GM18951 (cell line): Measurements from ENCODE around the gene PPP1R7.
"Not testable (repeated sequence)": the region's sequence is repeated elsewhere in the genome, so short reads cannot be mapped to it uniquely, and the experiment has no call there.

Source experiments
- POLR2A ChIP-seq: IDR thresholded peaks from 4 replicates; pipeline ENCODE4 v1.6.1; 2011; ENCODE audit warnings: mild to moderate bottlenecking; ENCODE audit not compliant: insufficient read length, insufficient read depth; ENCODE audit errors: extremely low read depth
- in situ Hi-C: fragments of 300-500 bp; cut with MboI; formaldehyde crosslinking; loops from one replicate; pipeline ENCODE4 v1.12.0; 2022; ENCODE audit warnings: low sequenced_read_pairs, mixed read lengths, inconsistent platforms; ENCODE audit not compliant: unreplicated experiment

The PPP1R7 gene

GRCh38 chr2:241149925-241150659 lies at the start of gene PPP1R7:
TSS of gene PPP1R7 (plus strand) at chr2:241150467. CDS start at chr2:241150496, 29 bp downstream.
- in situ Hi-C loops, result no loop called here
- peak; percentile 82 for TF ChIP-seq POLR2A

DNA sequence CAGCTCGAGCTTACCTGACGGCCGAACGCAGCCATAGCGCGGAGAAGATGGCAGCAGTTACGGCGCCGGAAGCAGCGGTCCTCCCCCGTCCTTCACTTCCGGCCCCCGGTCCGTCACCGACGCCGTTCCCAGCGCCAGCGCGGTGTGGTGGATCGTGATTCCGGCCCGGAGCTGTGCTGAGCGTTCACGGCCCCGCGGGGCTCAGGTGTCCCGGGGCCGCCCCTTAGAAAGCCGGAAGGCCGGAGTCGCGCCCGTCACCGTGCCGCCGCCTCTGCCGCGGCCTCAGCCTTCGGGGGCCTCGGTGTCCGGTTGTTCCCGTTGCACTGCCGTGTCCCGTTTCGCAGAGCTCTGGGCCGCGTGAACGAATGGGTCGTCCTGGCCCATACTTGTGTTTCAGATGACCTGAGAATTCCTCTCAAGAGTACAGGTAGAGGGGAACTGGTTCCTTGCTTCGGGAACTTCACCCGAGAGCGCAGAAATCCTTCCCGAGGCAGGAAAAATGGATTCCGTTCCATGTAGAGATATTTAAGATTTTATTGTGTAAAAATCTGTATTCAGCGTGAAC lies 47.9 kb upstream of the PPP1R7 start, which contains the start of gene MTERF4:
MTERF4 (minus strand) TSS at position 49 of the 565 bp plus-strand sequence; CDS start at position 35, 14 bp downstream.
- TF ChIP-seq POLR2A, result peak; percentile 87
- in situ Hi-C loops, result no loop called here

DNA sequence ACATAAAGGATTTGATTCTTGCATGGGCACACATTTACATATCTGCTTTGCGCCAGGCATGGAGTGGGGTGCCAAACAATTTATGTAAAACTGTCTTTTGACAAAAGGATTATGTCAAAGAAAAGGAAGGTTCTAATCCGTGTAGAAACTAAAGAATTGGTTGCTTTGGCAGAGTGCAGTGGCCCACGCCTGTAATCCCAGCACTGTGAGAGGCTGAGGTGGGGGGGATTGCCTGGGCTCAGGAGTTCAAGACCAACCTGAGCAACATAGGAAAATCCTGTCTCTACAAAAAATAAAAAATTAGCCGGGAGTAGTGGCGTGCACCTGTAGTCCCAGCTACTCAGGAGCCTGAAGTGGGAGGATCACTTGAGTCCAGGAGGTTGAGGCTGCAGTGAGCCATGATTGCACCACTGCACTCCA lies 47.1 kb upstream of the PPP1R7 start:
- in situ Hi-C loops, result no loop called here
- no peak for TF ChIP-seq POLR2A

GRCh38 chr2:241104611-241105010 lies 45.7 kb upstream of the PPP1R7 start:
- in situ Hi-C loops, result not testable (repeated sequence)

GRCh38 chr2:241105641-241106040 lies 44.6 kb upstream of the PPP1R7 start:
- TF ChIP-seq POLR2A, result no peak
- in situ Hi-C loops, result no loop called here

DNA sequence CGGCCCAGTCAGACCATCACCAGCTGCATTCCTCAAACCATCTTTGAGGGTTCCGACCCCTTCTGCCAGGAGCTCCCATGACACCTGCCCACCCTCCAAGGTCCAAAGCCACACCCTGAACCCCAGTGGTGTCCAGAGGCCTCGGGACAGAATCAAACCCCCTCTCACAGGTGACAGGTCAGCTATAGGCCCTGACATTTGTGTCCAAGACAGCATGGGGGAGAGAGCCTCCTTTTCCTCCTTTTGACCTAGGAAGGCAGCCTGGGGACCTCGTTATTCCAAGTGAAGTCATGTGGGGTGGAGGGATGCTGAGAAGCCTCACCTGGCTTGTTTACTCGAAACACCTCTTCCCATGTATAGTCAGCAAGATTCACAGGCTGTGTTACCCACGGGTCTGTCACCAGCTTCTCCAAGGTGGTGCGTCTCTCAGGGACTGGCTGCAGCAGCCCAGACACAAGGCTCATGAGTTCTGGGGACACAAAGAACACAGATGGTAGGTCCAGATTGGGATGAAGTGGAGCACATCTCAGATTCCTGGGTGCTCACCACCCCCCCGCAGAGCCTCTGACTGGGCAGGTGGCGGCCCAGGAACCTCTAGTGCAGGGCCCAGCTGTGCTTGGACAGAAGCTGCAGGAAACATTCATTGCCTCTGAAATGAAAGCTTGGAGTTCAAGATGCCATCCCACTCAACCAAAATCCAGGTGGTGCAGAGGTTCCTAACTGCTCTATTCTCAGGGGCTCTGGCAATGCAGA lies 43.1 kb upstream of the PPP1R7 start:
- in situ Hi-C loops, result no loop called here
- no peak for TF ChIP-seq POLR2A

- TF ChIP-seq POLR2A, result no peak
- in situ Hi-C loops, result no loop called here
These were observed 41.7 kb upstream of the PPP1R7 start for GRCh38 chr2:241108271-241109209.

GRCh38 chr2:241109210-241110088 lies 40.8 kb upstream of the PPP1R7 start:
- in situ Hi-C loops, result no loop called here
- TF ChIP-seq POLR2A, result no peak

GRCh38 chr2:241110089-241110606 lies 40.1 kb upstream of the PPP1R7 start:
- no peak for TF ChIP-seq POLR2A
- in situ Hi-C loops, result no loop called here

- in situ Hi-C loops, result no loop called here
- TF ChIP-seq POLR2A, result no peak
These were observed 39.4 kb upstream of the PPP1R7 start for GRCh38 chr2:241110607-241111439.

- in situ Hi-C loops, result no loop called here
- no peak for TF ChIP-seq POLR2A
These were observed 38.8 kb upstream of the PPP1R7 start for GRCh38 chr2:241111440-241111805.
